PC-9 (cell line): ENCODE results near the gene KRTAP9-6. TPM values are rescaled to one million over a fixed set of nuclear protein-coding genes. Genes with fewer than 3 reads are reported as not detected.

ENCODE experiments used
- BruUV-seq: library from RNA; stranded (reverse); fragments of 400-500 nt; replicated peaks from 2 replicates; lab custom pipeline; 2021; lab: Mats Ljungman, UMichigan
- CTCF ChIA-PET: fragments of 300-600 bp; sonication (Branson Sonifier 250); formaldehyde crosslinking; loops from one replicate; lab custom pipeline; 2022; ENCODE audit warnings: antibody characterized with exemption; lab: Charles Lee
- POLR2A ChIA-PET: fragments of 300-600 bp; sonication (Branson Sonifier 250); formaldehyde crosslinking; loops from one replicate; lab custom pipeline; 2022; ENCODE audit warnings: antibody characterized with exemption; ENCODE audit not compliant: unreplicated experiment; lab: Charles Lee
- DNase-seq, 2 experiments: peaks; one replicate each; pipeline versions ENCODE4 v3.0.0 to v3.0.0-alpha.2; 2015 to 2022; ENCODE audit warnings: mixed read lengths in 1 of 2
- H2AFZ ChIP-seq: fragments of 200-600 bp; sonication (generic); 2 replicates; pipeline ENCODE4 v1.8.1; 2017; ENCODE audit warnings: antibody characterized with exemption
- H3F3A ChIP-seq: fragments of 200-600 bp; sonication (generic); 2 replicates; pipeline ENCODE4 v1.8.1; 2017; ENCODE audit warnings: antibody characterized with exemption, mild to moderate bottlenecking, low read depth; ENCODE audit not compliant: insufficient read depth
- H3K27ac ChIP-seq: fragments of 200-600 bp; sonication (generic); 2 replicates; pipeline ENCODE4 v1.6.1; 2016; ENCODE audit warnings: mixed run types
- H3K27me3 ChIP-seq: fragments of 200-600 bp; sonication (generic); 2 replicates; pipeline ENCODE4 v1.6.1; 2016; ENCODE audit warnings: low read depth, mixed run types; ENCODE audit not compliant: insufficient read depth
- H3K36me3 ChIP-seq: fragments of 200-600 bp; sonication (generic); 2 replicates; pipeline ENCODE4 v1.6.1; 2016; ENCODE audit warnings: low read depth, mixed run types
- H3K4me1 ChIP-seq: fragments of 200-600 bp; sonication (generic); replicated peaks from 2 replicates; pipeline ENCODE4 v1.6.1; 2016; ENCODE audit warnings: mixed run types; ENCODE audit not compliant: insufficient read depth
- H3K4me2 ChIP-seq: fragments of 200-600 bp; sonication (generic); 2 replicates; pipeline ENCODE4 v1.6.1; 2017; ENCODE audit warnings: mixed run types
- H3K4me3 ChIP-seq: fragments of 200-600 bp; sonication (generic); 2 replicates; pipeline ENCODE4 v1.6.1; 2016; ENCODE audit warnings: mixed run types
- H3K79me2 ChIP-seq: fragments of 200-600 bp; sonication (generic); 2 replicates; pipeline ENCODE4 v1.6.1; 2017; ENCODE audit warnings: low read depth, mixed run types
- H3K9me2 ChIP-seq: fragments of 200-600 bp; sonication (generic); 2 replicates; pipeline ENCODE4 v1.8.1; 2017; ENCODE audit warnings: mild to moderate bottlenecking; ENCODE audit not compliant: insufficient read depth
- H3K9me3 ChIP-seq: fragments of 200-600 bp; sonication (generic); 2 replicates; pipeline ENCODE4 v1.8.1; 2016; ENCODE audit warnings: low read depth; ENCODE audit not compliant: insufficient read depth
- H4K20me1 ChIP-seq: fragments of 200-600 bp; sonication (generic); 2 replicates; pipeline ENCODE4 v1.8.1; 2017; ENCODE audit not compliant: insufficient read depth
- CTCF ChIP-seq: fragments of 200-600 bp; sonication (generic); conservative IDR thresholded peaks from 2 replicates; pipeline ENCODE4 v1.6.1; 2017; ENCODE audit warnings: mixed run types, antibody characterized with exemption, mild to moderate bottlenecking, moderate library complexity
- EZH2 ChIP-seq: fragments of 200-600 bp; sonication (generic); IDR thresholded peaks from 2 replicates; pipeline ENCODE4 v1.8.0; 2017; ENCODE audit warnings: antibody characterized with exemption, low read depth
- intact Hi-C: fragments of 100-400 bp; cut with micrococcal nuclease; formaldehyde crosslinking; loops from one replicate; pipeline ENCODE4 v1.10.0; 2022; ENCODE audit not compliant: unreplicated experiment
- total RNA-seq: library from RNA; stranded (reverse); gene quantifications from 2 replicates; pipeline ENCODE4 v1.2.3, GENCODE V29; 2021

Gene KRTAP9-6
- total RNA-seq, 1 experiment from 2014 or later, result not detected

GRCh38 chr17:41311111-41311510, 45.9 kb downstream of the KRTAP9-6 start:
- H3K79me2 ChIP-seq, result no peaks in the 10 kb centered on the region
- H3K4me1 ChIP-seq, result no peaks in the 10 kb centered on the region
- intact Hi-C loops, result no loop called here
- no peak overlapping the region for H3K4me2 ChIP-seq
- no peak overlapping the region for H3K27ac ChIP-seq
- no peak for DNase-seq
- TF ChIP-seq CTCF (no peak), EZH2 (no peak)
- no peaks in the 10 kb centered on the region for H3K9me3 ChIP-seq
- no peaks in the 10 kb centered on the region for H3K9me2 ChIP-seq
- H4K20me1 ChIP-seq, result no peaks in the 10 kb centered on the region
- H3K4me3 ChIP-seq, result no peak overlapping the region
- H2AFZ ChIP-seq, result no peak overlapping the region
- no peaks in the 10 kb centered on the region for H3K27me3 ChIP-seq
- CTCF ChIA-PET, result no interaction called here
- POLR2A ChIA-PET, result no interaction called here
- no TSS peak for BruUV-seq
- H3F3A ChIP-seq, result no peaks in the 10 kb centered on the region
- no peaks in the 10 kb centered on the region for H3K36me3 ChIP-seq

GRCh38 chr17:41315204-41315794, 50.1 kb downstream of the KRTAP9-6 start, which contains the start of gene KRTAP17-1:
TSS of gene KRTAP17-1 (minus strand) at chr17:41315710. CDS start at chr17:41315650, 60 bp downstream.
- Histone ChIP-seq H3K36me3 (peaks cover 4% of the 10 kb centered on the region; the same call in 1 of the 2 replicates), H3K4me1 (no peaks in the 10 kb centered on the region), H3K79me2 (no peaks in the 10 kb centered on the region), H4K20me1 (no peaks in the 10 kb centered on the region), H3K4me2 (no peak within 1 kb of the TSS), H3K9me2 (no peaks in the 10 kb centered on the region), H3K9me3 (no peaks in the 10 kb centered on the region; the same call in none of the 2 replicates), H3F3A (no peaks in the 10 kb centered on the region), H3K27ac (no peak within 1 kb of the TSS), H3K4me3 (no peak within 1 kb of the TSS), H2AFZ (no peak within 1 kb of the TSS), H3K27me3 (no peaks in the 10 kb centered on the region)
- intact Hi-C loops, result no loop called here
- TF ChIP-seq EZH2 (no peak), CTCF (no peak)
- BruUV-seq, result no TSS peak
- no peak for DNase-seq
- ChIA-PET POLR2A (interaction anchor here (0.5 kb wide), 1 partner anchor 88 kb away, joined by 3 read pairs; no protein-coding TSS in a partner anchor), CTCF (interaction anchor here (0.6 kb wide), 1 partner anchor 207 kb away, joined by 3 read pairs; no protein-coding TSS in a partner anchor)

Other genes with a start within 250 kb of the KRTAP9-6 start
- gene KRTAP1-5, start 238.2 kb upstream of the KRTAP9-6 start, total RNA-seq, result not detected in 2 replicates
- gene KRTAP1-4, start 235.2 kb upstream of the KRTAP9-6 start, total RNA-seq, result not detected in 2 replicates
- gene KRTAP1-3, start 230.5 kb upstream of the KRTAP9-6 start, total RNA-seq, result not detected in 2 replicates
- not detected in 2 replicates for gene KRTAP1-1, start 223.9 kb upstream of the KRTAP9-6 start, total RNA-seq
- gene KRTAP2-1, start 218.1 kb upstream of the KRTAP9-6 start, total RNA-seq, result not detected in 2 replicates
- gene KRTAP2-2, start 210.1 kb upstream of the KRTAP9-6 start, total RNA-seq, result not detected in 2 replicates
- 0.57 TPM in 1 of 2 replicates, not detected in the other for gene KRTAP2-3, start 205.3 kb upstream of the KRTAP9-6 start, total RNA-seq
- gene KRTAP2-4, start 199.5 kb upstream of the KRTAP9-6 start, total RNA-seq, result not detected in 2 replicates
- not detected in 2 replicates for gene KRTAP4-7, start 181.2 kb upstream of the KRTAP9-6 start, total RNA-seq
- gene KRTAP4-8, start 167.2 kb upstream of the KRTAP9-6 start, total RNA-seq, result not detected in 2 replicates
- gene KRTAP4-16, start 163.2 kb upstream of the KRTAP9-6 start, total RNA-seq, result not detected in 2 replicates
- not detected in 2 replicates for gene KRTAP4-9, start 160.0 kb upstream of the KRTAP9-6 start, total RNA-seq
- not detected in 2 replicates for gene KRTAP4-11, start 147.0 kb upstream of the KRTAP9-6 start, total RNA-seq
- gene KRTAP4-12, start 141.2 kb upstream of the KRTAP9-6 start, total RNA-seq, result not detected in 2 replicates
- gene KRTAP4-6, start 124.8 kb upstream of the KRTAP9-6 start, total RNA-seq, result not detected in 2 replicates
- gene KRTAP4-5, start 115.6 kb upstream of the KRTAP9-6 start, total RNA-seq, result not detected in 2 replicates
- gene KRTAP4-4, start 104.6 kb upstream of the KRTAP9-6 start, total RNA-seq, result not detected in 2 replicates
- not detected in 2 replicates for gene KRTAP4-3, start 97.2 kb upstream of the KRTAP9-6 start, total RNA-seq
- gene KRTAP4-2, start 87.2 kb upstream of the KRTAP9-6 start, total RNA-seq, result not detected in 2 replicates
- gene KRTAP4-1, start 80.5 kb upstream of the KRTAP9-6 start, total RNA-seq, result not detected in 2 replicates
- not detected in 2 replicates for gene KRTAP9-1, start 75.5 kb upstream of the KRTAP9-6 start, total RNA-seq
- not detected in 2 replicates for gene KRTAP9-2, start 38.7 kb upstream of the KRTAP9-6 start, total RNA-seq
- gene KRTAP9-3, start 32.9 kb upstream of the KRTAP9-6 start, total RNA-seq, result not detected in 2 replicates
- gene KRTAP9-8, start 27.4 kb upstream of the KRTAP9-6 start, total RNA-seq, result not detected in 2 replicates
- not detected in 2 replicates for gene KRTAP9-4, start 15.7 kb upstream of the KRTAP9-6 start, total RNA-seq
- gene KRTAP9-9, start 10.0 kb upstream of the KRTAP9-6 start, total RNA-seq, result not detected in 2 replicates
- not detected in 2 replicates for gene KRTAP9-7, start 10.3 kb downstream of the KRTAP9-6 start, total RNA-seq
- not detected in 2 replicates for gene KRTAP29-1, start 37.5 kb downstream of the KRTAP9-6 start, total RNA-seq
- gene KRTAP16-1, start 43.9 kb downstream of the KRTAP9-6 start, total RNA-seq, result not detected in 2 replicates
- gene KRTAP17-1, start 50.3 kb downstream of the KRTAP9-6 start, total RNA-seq, result not detected in 2 replicates
- not detected in 2 replicates for gene KRT33A, start 85.5 kb downstream of the KRTAP9-6 start, total RNA-seq
- gene KRT33B, start 104.4 kb downstream of the KRTAP9-6 start, total RNA-seq, result not detected in 2 replicates
- gene KRT34, start 116.9 kb downstream of the KRTAP9-6 start, total RNA-seq, result 0.45 and 1.4 TPM in 2 replicates
- not detected in 2 replicates for gene KRT31, start 132.2 kb downstream of the KRTAP9-6 start, total RNA-seq
- not detected in 2 replicates for gene KRT37, start 159.2 kb downstream of the KRTAP9-6 start, total RNA-seq
- gene KRT38, start 175.6 kb downstream of the KRTAP9-6 start, total RNA-seq, result not detected in 2 replicates
- not detected in 2 replicates for gene KRT32, start 202.0 kb downstream of the KRTAP9-6 start, total RNA-seq
- gene KRT35, start 215.8 kb downstream of the KRTAP9-6 start, total RNA-seq, result not detected in 2 replicates
- gene KRT36, start 224.5 kb downstream of the KRTAP9-6 start, total RNA-seq, result not detected in 2 replicates
- gene KRT13, start 240.2 kb downstream of the KRTAP9-6 start, total RNA-seq, result 606 and 1,548 TPM in 2 replicates